Ramos (cell line): Measurements from ENCODE around the gene CDH5.

Experiments used
- in situ Hi-C: fragments of 300-500 bp; cut with MboI; formaldehyde crosslinking; loops from one replicate; pipeline ENCODE4 v1.14.3; 2022; ENCODE audit warnings: low sequenced_read_pairs; ENCODE audit not compliant: unreplicated experiment

CDH5 gene

GRCh38 chr16:66428682-66429251 is 62.3 kb downstream of the CDH5 start:
- in situ Hi-C loops: no loop called here

DNA sequence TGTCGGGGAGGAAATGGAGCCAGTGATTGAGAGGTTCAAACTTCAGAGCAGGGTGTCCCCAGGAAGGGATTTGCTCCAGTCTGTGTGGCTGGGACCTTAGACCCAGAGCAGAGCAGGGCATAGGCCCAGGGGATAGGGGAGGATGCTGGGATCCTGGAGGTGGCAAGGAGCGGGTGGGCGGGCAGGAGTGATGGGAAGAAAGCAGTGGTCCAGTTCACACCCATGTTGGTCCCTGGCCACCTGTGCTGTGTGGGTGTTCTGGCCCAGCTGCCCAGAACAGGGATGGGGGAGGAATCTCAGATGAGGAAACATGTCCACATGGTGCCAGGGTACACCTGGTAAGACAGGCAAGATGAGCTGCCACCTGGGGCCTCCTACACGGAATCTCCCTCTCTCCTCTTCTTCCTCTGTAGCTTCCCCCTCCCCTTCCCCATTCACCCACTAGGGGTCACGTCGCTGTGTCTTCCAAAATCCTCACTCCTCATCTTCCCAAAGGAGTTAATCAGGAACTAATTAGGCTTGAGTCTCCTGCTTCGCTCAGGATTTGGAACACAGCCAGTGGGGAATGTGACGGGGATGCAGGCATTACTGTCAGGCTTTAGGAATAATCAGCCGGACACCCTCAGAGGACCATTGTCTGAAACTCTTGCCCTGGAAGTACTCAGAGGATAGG is 62.9 kb downstream of the CDH5 start:
- in situ Hi-C loops: no loop called here

- in situ Hi-C loops: no loop called here
Observed at GRCh38 chr16:66430214-66430613, 63.7 kb downstream of the CDH5 start.

DNA sequence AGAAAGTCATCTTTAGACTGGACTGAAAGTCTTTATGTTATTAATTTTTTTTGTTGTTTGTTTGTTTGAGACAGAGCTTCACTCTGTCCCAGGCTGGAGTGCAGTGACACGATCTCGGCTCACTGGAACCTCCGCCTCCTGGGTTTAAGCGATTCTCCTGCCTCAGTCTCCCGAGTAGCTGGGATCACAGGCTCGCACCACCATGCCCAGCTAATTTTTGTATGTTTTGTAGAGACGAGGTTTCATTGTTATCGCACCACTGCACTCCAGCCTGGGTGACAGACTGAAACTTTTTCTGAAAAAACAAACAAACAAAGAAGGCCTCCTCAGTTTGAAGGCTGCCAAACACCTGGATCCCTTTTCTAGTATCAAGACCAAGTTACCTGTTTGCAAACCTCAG is 65.3 kb downstream of the CDH5 start:
- in situ Hi-C loops: no loop called here

DNA sequence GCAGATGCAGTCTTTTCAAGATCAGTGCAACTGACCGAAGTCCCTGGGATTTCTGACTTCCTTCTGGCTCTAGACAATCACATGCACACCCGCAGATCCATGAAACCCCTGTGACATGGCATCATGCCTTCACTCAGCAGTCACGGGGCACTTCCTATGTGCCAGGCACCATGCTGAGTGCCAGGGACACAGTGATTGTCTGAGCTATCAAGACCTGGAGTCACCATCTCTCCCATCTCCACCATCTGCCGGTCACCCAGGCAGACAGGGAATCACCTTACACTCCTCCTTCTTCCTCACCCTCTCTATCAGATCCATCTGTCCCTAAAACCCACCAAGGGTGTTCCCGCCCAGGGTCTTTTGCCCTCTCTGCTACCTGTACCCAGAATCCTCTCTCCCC is 65.9 kb downstream of the CDH5 start:
- in situ Hi-C loops: no loop called here

DNA sequence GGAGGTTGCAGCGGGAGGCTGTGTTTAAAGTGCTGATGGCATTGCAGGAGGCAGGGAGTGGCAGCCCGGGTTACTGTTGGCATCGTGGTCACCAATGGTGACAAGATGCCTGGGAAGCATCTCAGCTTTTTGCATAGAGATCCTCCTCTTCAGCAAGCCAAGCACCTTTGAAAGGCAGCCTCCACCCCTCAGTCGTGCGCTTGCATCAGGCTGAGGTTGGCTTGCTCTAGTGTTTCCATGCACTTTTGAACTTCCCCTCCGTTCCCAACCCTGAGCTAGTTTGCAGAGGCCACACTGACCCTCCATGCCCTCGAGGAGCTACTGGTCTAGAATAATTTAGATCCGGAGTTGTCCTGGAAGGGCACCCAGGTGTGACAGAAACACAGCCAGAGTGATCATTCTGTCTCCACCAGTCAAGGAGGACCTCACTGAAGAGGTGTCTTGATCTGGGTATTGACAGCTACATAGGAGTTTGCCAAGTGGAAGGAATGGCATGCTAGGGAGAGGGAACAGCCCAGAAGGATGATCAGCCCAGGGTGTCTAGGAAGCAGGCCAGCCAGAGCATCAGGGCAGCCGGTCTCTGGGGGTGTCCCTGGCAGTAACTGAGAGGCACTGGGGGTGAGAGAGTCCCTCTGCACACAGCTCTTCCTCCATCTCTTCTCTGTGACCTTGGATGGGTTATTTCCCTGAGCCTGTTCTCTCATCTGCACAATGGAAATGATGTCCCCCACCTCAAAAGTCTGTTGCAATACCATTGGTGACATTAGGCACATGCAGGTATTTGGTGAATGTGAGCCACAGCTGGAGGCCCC is 68.3 kb downstream of the CDH5 start:
- in situ Hi-C loops: no loop called here

DNA sequence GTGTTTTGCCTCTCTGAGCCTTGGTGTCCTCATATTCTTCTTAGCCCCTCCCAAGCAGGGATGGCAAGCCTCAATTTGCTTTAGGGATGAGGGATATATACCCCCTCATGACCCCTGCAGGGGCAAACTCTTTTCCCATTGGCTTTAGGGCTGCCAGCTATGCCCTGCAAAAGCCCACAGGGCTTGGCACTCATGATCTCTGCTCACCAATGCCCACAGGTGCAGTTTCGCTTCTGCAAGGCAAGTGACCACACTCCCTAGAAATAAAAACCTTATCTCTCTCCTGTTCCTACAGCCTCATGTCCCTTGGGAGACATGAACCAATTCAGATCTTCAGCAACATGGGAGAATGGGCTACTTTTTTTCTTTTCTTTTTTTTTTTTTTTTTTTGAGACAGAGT is 69.4 kb downstream of the CDH5 start:
- in situ Hi-C loops: no loop called here

DNA sequence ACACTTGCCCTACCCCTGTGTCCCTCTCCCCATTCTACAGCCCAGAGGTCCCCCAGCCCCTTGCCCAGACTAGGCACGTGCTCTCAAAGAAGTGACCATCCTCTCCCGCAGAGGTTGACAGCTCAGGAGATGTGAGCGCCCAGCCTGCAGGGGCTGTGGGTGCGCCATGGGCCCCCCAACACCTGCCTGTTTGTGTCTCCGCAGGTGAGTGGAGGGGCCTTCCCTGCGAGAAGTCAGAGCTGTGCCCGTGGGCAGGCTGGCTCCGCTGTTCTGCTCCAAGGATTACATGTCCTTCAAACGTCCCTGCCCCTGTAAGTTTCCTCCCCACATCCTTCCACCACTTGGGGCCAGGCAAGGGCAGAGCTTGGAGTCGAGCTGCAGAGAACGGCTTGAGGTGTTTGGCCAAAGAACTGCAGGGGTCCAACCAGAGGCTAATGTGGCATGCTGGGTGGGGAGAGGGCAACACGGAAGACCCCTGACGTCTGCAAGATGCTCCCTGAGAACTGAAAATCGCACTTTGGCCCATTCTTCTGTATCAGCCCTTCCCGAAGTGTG is 71.0 kb downstream of the CDH5 start:
- in situ Hi-C loops: no loop called here

GRCh38 chr16:66438536-66438935 is 72.0 kb downstream of the CDH5 start:
- in situ Hi-C loops: no loop called here

- in situ Hi-C loops: no loop called here
Observed at GRCh38 chr16:66439051-66439730, 72.7 kb downstream of the CDH5 start.

GRCh38 chr16:66440271-66440802 is 73.8 kb downstream of the CDH5 start:
- in situ Hi-C loops: no loop called here

DNA sequence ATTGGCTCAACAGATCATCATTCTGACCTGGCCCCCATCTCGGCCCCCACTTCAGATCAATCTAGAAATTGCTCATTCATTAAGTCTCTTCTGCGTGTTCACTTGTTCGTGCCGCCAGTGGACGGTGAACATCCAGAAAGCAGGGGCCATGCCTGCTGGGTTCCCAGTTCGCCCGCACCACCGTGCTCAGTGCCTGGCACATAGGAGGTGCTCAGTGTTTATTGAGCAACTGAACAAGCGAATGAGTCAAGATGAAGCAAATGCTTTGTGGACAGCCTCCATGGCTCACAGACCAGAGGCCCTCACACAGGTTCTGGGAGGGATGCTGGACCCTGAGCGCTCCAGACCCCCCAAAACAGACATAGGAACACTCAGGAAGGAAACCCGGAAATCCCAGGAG is 74.5 kb downstream of the CDH5 start:
- in situ Hi-C loops: no loop called here

GRCh38 chr16:66441586-66442375 is 75.3 kb downstream of the CDH5 start:
- in situ Hi-C loops: no loop called here

DNA sequence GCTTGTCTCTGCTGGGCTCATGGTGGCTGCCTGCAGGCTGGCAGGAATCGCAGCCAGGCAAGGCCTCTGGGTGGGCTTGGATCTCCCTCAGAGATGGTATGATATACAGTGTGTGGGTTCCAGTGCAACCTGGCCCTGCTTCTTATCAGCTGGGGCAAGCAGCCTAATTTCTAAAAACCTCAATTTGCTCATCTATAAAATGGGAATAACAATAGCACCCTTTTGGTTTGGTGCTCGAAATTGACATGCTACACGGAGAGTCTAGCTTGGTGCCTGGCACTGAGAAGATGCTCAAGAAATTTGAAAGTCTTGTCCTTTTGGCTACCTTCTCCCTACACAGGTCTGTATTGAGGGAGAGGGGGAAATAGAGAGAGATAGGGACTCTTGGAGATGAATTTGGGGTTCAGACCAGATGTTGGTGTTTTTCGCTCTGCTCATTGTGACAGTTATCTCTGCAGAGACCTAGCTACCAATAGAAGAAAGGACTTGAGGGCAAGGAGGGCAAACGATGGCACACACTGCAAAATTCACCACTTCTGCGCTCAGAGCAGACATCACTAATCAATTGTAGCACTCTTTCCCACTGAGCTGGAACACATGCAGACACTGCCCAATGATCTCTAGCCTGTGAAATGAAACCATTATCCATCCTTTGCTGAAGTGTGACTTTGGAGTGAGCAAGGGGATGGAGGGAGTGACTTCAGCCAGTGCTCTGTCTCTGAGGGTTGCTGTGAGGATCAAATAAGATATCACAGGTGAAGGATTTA is 76.2 kb downstream of the CDH5 start:
- in situ Hi-C loops: no loop called here

GRCh38 chr16:66443269-66443652 is 76.8 kb downstream of the CDH5 start:
- in situ Hi-C loops: no loop called here

DNA sequence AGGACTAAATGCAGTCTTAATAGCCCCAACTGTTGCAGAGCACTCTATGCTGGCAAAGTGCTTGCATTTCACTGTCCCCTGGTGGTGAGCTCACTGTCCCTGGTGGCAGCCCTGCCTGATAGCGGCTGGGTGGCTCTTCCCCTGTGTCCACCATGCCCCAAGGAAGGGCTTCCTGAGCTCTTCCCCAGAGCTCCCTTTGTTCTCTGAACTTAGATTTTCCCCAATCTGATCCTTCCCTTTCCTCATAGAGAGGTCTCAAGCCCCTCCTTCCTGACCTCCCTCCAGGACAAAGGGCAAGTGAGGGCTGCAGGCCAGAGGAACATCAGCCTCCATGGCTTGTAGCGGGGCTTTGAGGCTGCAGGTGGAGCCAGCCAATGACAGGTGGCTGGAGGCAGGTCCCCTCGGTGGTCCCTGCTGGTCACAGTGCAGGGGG is 77.6 kb downstream of the CDH5 start:
- in situ Hi-C loops: no loop called here

- in situ Hi-C loops: no loop called here
Observed at GRCh38 chr16:66446737-66447136, 80.2 kb downstream of the CDH5 start.

- in situ Hi-C loops: no loop called here
Observed at GRCh38 chr16:66447491-66447890, 81.0 kb downstream of the CDH5 start.

GRCh38 chr16:66451548-66451947 is 85.1 kb downstream of the CDH5 start:
- in situ Hi-C loops: no loop called here
